HL-60/S4 (cell line): ENCODE measurements around the gene USP28.

Experiments used
- in situ Hi-C: fragments of 300-500 bp; cut with MboI; formaldehyde crosslinking; loops from 2 replicates; pipeline ENCODE4 v1.14.3; 2022; ENCODE audit warnings: low sequenced_read_pairs

USP28 gene

DNA sequence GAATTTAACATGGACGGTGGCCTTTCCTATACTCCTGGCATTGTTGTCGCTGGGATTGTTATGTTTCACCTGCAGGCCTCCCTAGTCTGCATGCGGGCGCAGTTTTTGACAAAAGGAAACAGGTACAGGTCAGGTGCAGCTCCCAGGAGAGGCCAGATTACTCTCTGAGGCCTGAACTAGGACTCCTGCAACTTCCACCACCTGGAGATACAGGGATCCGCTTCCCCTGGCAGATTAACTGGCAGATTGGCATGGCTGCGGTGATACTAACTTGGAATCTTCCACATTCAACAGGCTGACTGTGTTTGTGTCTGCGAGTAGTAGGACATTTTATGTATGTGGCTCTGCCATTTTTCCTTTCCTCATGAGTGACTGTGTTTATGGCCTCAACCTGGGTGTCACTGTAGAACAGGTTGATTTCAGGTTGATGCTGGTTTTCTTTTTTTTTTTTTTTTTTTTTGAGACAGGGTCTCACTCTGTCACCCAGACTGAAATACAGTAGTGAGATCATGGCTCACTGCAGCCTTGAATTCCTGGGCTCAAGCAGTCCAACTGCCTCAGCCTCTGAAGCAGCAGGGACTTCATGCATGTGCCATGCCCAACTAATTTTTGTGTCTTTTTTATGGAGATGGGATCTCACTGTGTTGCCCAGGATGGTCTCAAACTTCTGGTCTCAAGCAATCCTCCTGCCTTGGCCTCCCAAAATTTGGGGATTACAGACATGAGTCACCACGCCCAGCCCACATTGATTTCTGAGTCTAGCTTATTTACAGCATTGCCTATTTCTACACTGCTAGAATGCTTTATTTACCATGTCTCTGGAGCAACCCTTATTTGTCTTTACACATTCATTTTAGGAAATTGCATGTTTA is 1.7 kb upstream of the USP28 start:
- in situ Hi-C loops, result no loop called here

DNA sequence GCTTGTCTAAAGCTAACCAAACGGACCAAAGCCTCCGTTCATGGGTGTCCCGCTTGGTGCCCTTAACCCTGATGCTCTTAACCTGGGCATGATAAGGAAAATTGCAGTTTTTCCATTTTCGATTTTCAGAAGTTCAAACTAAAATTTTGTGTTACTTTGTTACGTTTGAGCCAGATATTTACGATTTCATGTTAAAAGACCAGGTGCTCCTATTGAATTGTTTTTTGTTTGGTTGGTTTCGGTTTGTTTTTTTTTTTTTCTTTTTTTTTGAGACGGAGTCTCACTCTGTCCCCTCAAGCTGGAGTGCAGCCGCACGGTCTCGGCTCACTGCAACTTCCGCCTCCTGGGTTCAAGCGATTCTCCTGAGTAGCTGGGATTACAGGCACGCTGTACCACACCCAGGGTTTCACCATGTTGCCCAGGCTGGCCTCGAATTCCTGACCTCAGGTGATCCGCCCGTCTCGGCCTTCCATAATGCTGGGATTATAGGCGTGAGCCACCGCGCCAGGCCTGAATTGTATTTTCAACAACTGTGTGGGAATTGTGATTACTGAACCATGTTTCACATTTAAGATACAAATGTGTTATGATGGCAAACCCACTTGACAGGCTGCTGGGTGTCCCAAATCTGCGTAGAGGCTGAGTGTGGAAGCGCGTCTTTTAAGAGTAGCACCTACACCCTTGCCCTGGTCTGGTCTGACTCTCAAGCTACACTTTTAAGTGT is 864 bp upstream of the USP28 start:
- in situ Hi-C loops, result no loop called here

DNA sequence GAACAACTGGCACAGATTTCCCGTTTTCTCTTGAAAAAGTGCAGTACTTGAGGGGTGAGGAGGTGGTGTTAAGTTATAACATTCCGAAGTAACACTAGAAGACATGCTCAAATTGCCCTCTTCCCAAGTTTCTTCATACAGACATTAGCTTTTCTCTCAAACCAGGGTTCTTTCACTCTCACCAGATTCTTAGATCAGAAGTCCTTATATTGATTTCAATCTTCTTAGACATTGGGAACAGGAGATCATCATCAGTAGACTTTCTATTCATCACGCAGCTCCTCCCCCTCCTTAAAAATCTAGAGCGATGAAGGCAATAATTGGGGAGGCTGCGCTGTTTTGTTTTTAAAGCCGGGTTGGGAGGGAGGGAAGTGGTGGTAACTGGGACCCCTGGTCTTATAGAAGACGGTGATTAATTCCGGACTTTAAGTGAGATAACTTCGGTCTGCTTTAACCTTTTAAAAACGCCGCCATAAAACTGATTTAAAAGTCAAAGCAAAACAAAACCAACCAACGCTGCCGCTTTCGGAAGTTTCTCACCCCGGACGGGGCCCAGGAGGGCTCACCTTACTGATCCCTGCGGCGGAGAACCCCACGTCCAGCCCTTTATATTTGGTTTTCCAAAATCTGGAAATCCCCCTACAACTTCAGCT is 665 bp downstream of the USP28 start:
- in situ Hi-C loops, result no loop called here

DNA sequence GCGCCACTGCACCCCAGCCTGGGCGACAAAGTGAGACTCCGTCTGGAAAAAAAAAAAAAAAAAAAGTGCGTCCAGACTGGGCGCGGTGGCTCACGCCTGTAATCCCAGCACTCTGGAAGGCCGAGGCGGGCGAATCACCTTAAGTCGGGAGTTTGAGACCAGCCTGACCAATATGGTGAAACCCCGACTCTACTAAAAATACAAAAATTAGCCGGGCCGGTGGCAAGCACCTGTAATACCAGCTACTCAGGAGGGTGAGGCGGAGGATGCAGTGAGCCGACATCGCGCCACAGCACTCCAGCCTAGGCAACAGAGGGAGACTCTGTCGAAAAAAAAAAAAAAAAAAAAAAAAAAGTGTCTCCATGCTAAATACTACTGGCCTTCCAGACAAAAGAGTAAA is 1.3 kb downstream of the USP28 start:
- in situ Hi-C loops, result no loop called here

DNA sequence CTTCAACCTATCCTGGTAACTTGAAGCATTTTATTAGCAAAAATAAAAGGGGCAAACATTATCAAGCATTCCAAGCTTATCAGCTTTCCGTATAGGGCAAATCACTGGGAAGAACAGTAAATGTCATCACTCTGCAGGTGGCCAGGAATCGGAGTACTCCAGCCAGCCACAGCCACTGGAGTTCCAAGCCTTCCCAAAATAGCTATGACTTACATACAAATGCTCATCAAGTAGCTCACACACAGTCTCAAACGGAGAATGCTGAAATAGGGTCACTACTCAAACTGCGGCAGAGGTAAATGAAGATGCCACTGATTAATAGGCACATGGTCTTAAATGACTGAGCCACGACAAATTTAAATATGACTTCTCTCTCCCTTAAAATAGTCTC is 2.1 kb downstream of the USP28 start:
- in situ Hi-C loops, result no loop called here

DNA sequence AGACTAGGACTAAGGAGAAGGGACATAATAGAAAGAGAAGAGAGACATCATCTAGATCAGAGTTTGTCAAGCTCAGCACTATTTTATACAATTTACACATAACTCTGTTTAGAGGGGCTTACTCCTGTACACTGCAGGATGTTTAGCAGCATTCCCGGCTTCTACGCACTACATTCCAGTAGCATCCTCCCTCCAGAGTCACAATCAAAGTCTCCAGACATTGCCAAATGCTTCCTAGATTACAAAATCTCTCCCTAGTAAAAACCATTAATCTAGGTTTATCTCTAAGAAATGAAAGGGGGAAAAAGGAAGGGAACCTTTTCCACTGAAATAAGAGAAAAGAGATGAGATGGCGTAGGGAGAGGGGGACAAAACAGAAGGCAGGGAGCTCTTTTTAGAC is 4.0 kb downstream of the USP28 start:
- in situ Hi-C loops, result no loop called here

DNA sequence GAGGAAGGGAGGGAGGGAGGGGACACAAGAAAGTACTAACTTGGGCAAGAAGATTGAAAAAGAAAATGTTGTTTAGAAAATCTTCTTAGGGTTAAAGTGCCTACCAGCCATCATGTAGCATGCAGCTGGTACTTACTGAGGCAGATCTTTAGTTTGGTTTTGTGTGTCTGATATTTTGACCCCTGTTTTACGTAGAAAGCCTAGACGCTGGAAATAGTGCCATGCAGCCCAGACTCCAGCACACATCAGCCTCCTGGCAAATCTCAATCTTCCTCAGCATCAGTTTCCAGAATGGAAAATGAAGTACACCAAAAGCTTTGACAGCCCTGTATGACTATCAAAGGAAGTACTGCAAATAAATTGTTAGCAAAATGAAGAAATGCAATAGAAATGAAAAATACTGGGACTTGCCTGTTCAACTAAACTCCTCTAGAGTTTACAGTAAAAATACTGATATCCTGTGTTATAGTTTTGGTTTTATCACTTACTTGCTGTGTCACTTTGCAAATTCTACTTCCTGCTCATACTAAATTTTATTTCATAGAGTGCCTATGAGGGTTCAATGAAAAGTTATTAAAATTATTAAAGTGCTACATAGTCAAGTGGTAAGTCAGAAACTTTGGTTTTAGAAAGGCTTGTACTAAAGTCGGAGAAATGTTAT is 7.4 kb downstream of the USP28 start:
- in situ Hi-C loops, result no loop called here

DNA sequence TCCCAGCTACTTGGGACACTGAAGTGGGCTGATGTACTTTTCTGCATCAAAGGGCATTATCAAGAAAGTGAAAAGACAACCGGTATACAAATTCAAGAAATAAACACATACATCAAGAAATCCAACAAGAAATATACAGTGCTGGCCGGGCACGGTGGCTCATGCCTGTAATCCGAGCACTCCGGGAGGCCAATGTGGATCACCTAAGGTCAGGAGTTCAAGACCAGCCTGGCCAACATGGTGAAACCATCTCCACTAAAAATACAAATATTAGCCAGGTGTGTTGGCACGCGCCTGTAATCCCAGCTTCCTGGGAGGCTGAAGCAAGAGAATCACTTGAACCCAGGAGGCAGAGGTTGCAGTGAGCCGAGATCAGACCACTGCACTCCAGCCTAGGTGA is 9.5 kb downstream of the USP28 start:
- in situ Hi-C loops, result no loop called here

DNA sequence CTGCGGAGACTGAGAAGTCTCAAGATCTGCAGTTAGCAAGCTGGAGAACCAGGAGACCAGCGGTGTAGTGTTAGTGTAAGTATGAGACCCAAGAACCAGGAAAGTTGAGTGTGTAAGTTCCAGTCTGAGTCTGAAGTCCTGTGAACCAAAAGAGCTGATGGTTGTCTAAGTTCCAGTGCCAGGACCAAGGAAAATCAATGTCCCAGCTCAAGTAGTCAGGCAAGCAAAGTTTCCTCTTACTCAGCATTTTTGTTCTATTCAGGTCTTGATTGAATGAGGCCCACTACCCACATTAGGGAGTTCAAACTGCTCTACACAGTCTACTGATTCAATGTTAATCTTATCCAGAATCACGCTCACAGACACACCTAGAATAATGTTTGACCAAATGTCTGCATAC is 11.0 kb downstream of the USP28 start:
- in situ Hi-C loops, result no loop called here

DNA sequence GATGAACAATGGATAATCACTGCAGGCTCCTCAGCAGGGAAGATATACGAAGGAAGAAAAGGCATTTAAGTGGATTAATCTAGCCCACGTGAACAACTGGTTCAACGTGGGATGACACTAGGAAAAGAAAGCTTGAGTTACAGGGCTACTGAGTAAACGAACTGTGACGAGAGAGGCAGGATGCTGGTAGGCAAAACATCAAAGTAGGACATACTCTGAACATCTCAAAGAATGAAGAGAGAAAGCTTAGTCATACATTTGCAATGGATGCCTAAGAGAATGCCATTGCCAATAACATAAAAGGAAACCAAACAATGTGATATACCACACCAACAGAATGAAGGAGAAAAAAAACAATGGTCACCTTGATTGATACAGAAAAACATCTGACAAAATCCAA is 12.9 kb downstream of the USP28 start:
- in situ Hi-C loops, result no loop called here

DNA sequence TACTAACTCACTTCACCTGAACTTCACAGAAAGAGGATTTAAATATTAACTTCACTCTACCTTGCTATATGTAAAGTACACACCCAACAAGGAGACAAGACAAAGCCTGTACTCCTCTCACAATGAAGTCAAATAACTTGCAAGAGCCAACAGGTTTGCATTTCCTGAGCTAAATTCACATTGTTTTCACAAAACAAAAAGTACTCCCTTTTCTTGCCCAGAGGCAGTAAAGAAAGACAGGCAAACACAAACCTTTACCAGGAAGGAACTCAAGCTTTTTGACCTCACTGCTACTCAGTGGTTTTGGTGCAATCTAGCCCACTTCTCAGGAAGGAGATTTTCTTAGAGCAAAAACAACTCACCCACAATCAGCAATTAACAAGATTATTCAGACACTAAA is 15.7 kb downstream of the USP28 start:
- in situ Hi-C loops, result no loop called here

DNA sequence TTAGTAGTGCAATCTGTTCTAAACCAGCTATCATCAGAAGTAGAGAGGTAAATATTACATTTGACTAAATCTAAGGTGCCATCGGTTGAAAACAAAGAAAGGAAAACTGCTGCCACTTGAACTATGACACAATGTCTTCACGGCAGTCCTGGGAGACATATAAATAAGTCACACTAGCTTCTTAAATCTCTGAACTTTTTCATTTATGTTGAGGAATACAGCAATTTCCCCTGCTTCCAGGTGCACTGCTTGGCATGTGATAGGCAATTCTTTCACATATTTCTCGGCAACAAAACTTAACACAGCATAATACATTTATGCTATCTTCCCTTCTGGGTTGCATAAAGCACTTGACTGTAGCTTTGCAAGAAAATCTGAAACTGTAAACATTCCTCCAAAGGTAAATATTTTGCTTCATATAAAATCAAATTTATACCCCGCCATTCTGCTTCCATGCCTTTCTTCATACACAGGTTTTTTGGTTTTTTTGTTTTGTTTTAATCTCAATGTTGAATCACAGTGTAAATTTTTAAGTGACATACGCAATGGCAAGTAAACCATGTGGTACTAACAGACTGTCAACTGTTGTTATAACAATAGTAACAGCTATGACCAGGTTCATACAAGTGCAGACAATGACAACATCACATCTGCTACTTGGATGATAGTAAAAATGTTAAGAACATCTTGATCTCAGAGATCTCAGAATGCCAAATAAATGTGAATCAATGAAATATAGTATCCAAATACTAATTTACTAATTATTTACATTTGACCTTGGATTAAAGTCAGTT is 18.2 kb downstream of the USP28 start:
- in situ Hi-C loops, result no loop called here

DNA sequence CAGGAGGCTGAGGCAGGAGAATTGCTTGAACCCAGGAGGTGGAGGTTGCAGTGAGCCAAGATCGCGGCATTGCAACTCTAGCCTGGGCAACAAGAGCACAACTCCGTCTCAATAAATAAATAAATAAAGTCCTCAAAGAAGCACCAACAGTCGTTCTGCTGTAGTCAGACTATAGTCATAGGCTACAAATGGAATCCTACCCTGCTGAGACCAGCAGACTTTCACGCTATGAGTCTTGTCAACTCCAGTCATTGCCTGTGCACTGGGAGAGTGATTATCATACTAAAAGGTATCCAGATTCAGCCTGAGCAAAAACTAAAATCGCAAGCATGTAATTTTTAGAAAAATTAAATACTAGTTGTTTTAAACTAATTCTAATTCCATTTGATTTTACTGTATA is 19.6 kb downstream of the USP28 start:
- in situ Hi-C loops, result no loop called here

DNA sequence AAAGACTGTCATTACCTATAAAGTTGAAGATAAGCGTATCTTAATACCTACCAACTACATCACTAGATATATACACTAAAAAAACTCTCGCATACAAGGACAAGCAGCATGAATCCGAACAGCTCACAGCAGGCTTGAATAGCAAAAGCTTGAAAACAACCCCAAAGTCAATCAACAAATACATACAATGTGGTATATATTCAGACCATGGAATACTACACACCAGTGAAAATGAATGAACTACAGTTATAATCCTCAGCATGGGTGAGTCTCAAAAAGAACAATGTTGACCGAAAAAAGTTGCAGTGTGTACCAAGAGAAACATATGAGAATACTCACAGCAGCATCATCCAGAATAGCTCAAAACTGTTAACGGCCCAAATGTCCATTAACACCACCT is 25.2 kb downstream of the USP28 start:
- in situ Hi-C loops, result no loop called here

DNA sequence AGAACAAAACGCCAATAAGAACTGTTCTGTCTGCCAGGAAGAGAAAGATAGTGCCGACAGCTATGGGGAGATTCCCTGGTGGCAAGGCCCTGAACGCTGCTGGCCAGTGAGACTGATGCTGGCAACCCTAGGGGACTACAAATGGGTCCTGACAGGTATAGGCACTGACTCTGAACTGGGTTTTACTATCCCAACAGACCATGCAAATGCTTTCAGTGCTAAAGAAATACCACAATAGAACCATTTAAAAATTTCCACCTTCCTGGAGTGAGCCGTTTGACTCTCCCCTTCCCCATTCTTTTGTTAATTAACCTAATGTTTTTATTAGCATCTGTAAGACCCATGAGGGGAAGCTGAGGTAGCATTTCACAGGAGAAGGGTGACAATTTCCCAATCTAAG is 25.7 kb downstream of the USP28 start:
- in situ Hi-C loops, result no loop called here

DNA sequence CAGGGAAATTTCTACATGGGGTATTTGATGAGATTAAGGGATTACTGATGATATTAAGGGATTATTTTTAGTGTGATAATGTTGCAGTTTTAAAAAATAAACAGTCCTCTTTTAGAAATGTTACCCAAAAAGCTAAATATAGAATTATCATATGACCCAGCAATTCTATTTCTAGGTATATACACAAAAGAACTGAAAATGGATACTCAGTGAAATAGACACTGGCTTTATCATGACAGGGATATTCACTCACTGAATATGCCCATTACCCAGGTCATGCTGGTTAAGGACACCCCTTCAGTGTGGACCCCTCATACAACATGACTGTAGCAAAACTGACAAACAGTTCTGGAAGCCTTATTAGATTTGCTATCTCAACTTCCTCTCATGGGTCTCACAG is 27.8 kb downstream of the USP28 start:
- in situ Hi-C loops, result no loop called here

DNA sequence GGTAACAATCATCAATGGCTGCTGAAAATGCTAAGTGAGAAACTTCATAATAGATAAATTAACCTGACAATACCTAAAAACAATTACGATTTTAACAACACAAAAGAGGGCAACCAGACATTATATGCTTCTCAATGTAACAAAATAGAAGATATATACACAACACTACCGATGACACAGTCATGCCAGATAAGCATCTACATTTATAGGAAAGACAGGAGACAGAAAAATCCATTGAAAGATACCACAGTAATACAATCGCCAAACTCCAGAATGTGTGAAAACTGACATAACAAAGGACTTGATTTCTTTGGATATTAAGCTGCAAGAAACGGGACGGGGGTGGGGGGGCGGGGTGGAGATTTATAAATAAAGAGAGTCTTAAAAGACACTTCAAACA is 28.3 kb downstream of the USP28 start:
- in situ Hi-C loops, result no loop called here

DNA sequence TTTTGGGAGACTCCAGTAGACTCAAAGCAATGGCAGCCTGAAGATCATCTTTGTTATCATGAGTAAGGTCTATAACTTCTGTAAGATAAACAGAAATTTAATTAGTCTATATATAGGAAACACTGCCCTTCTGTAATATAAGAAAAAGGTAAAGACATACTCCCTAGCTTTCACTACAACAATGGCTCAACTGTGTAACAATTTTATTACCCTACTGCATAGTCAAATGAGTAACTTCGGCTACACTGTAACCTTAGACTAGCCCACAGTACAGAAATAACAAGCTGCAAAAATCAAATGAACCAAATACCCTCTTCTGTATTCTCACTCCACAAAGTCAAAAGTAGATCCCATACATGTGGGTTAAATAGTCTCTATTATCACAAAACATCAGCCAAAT is 33.7 kb downstream of the USP28 start:
- in situ Hi-C loops, result no loop called here

DNA sequence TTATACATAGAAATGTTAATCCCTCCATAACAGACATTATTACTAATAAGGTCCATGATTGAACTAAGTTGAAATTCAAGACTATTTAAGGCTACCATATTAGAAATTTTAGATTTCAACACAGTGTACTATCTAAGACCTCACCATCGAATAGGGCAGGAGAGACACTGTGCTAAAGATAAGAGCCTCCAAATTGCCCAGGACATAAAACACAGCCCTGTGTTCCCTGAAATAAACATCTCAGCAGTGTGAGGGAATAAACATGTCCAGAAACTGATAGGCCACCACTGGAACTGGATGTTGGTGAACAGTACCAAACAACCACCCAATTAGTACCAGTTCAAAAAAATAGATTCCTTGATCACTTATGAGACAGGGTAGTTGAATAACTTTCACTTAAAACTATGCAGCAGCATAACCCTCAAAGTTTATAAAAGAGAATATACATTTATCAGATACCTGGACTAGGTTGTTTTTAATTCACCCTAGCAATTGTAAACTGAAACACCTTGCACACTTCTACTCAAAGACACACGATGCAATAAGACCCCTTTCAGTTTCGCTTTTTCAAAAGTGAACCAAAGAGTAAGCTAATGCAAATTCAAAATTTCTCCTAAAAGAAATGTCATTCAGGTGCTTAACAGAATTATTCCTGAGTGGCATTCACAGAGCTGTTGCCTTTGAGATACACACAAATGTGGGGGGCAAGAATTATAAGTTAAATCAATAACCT is 34.3 kb downstream of the USP28 start:
- in situ Hi-C loops, result no loop called here

DNA sequence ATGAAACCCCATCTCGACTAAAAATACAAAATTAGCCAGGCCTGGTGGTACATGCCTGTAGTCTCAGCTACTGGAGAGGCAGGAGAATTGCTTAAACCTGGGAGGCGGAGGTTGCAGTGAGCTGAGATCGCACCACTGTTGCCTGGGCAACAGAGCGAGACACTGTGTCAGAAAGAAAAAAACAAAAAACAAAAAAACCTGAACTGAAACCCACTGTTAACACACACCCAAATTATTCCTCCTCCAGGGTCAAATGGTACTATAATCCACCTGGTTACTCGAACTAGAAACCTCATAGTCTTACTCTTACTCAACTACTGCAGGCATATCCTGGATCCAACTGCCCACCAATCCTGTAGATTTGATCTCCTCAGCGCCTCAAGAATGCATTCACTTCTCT is 35.5 kb downstream of the USP28 start:
- in situ Hi-C loops, result no loop called here
